SIG-M5 treated with dmso at 0.1 percent for 504 hours (cell line): ENCODE data around the gene ZNF385B.

Experiments
- DNase-seq: peaks from one replicate; lab custom pipeline; 2025; ENCODE audit not compliant: unreplicated experiment; lab: John Stamatoyannopoulos, UW

Gene ZNF385B

DNA sequence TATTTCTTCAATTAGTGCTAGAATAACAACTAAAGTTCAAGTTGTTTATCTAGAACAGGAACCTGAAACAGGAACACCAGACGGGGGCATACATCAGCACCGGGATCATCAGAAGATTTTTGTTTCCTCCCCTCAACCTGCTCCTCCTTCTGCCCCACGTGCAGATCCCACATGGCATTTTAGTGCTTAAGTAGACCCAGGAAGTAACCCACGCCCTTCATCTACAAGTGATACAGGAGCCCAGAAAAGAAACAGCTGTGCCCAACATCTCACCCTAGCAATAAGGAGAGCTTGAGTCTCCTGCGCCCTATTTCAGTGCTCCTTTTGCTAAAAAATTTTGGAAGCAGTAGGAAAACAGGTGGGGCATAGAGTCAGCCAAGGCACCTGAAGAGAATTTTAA is 5.2 kb downstream of the ZNF385B start:
- DNase-seq: no peak

DNA sequence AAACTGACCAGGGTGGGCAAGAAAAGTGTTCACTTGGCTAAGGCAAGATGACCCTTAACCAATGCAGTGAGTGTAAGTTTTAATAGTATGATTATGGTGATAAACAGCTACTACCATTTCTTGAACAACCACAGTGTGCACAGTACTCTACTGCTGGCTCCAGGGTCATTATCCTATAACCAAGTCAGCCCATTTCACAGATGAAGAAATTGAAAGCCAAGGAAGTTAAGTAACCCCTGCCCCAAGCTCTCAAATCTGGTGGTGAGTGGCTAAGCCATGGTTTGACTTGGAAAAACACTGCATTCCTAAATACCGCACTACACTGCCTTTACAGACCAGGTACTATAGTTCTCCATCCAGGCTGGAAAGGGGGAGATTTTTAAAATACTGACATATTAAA is 5.7 kb downstream of the ZNF385B start:
- DNase-seq: no peak

DNA sequence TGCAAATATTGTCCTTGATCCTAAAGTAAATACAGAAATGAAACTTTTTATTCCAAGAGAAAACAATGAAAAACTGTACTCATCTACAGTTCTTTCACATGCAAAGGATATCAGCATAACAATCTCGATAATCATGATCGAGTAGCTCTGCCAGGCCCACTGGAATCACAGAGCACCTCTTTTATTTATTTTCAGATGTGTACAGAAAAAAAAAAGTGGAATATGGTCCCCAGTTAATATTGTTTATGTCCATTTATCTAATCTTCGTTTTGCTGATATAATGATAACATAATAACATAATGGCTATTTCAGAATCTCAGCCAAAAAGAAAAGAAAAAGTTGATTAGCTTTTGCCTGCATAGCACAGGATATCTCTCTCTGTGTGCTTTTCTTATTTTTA is 6.5 kb downstream of the ZNF385B start:
- DNase-seq: no peak

DNA sequence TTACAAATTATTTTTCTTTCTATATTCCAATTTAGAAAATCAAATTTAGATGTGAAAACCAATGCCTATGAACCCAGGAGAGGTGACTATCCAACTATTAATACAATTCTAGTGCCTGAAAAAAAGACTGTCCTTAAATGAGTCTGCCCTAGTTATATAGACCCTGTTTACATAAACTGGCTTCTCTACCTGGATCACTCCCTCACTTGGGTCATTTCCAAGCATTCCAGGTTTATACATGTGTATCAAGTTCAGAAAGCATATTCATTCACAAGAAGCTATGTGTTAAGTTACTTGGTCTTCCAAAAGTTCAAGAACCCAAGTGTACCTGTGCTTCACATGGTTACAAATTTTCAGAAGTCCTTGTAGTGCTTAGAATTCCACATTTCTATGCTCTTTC is 8.3 kb downstream of the ZNF385B start:
- DNase-seq: no peak

DNA sequence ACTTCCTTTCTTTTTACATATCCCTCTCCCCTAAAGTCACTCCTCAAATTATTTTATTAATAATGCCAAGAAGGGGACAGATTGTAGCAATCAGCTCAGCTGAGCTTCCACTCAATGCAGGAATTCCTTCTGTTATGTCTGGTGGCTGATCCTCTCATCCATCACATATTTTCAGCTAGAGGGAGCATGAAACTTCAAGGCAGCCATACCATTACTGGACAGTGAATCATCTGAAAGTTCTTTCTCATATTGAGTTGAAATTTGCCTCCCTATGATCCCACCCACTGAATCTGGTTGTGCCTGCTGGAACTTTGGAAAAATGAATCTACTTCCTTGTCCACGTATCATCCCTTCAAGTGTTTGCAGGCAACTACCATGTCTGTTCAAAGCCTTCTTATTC is 11.2 kb downstream of the ZNF385B start:
- DNase-seq: no peak

DNA sequence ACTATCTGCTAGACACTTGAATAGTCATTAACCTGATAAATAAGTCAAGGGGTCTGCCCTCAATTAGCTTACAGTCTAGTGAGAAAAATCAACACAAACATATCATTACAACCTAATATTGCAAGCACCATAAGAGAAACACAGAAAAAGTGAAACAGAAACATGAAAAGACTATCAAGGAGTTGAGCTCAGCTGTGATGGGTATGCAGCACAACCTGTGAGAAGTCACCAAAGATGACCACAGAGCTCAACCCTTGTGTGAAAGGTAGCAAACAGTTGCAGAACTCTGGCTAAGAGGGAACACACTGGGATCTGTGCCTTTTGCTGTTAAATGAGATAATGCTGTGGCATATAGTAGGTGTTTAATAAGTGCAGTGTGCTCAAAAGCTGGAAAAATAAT is 11.7 kb downstream of the ZNF385B start:
- no peak for DNase-seq

DNA sequence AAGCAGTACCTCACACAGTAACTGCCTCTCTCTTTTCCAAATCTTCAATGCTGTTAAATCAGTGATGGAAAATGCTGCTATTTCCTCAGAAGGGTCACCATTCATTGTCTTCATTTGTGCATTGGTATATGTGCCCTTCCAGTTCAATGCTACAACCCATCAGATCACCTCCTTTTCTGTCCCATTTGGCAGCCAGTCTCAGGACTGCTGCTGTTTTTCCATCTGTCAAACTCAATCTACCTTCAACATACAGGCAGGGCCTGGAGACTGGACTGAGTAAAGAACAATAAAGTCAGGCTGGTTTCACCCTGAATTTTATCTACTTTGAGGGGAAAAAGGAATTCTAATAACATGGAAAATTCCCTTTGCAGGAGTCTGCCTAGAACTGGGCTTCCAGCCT is 17.9 kb downstream of the ZNF385B start:
- no peak for DNase-seq

DNA sequence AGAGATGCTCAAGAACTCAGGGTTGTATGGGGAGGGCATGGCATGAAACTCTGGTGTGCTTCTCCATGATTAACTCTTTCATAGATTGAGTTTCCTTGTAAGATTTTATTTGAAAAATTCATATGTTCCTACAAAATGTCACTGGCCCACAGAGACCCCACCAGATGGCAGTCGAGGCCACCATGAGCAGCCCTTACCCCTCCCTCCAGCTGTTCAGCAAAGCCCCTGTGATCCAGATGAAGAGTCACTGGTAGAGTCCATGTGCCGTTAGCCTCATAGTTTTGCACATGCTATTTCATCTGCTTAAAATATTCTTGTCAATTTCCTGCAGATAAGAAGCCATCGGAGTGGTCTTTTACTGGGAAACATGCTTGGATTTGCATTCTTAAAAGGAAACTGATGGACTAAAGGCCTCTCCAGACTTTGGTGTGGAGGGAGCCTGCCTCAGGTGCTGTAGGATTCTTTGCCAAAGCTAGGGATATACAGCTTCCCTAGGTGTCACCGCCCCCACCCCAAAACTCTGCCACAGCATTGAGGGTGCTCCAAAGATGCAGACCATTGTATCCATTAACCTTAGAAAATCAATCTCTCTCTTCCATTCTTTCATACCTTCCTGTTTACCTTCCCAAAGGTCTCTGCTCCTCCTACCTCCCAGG is 18.8 kb downstream of the ZNF385B start:
- no peak for DNase-seq

DNA sequence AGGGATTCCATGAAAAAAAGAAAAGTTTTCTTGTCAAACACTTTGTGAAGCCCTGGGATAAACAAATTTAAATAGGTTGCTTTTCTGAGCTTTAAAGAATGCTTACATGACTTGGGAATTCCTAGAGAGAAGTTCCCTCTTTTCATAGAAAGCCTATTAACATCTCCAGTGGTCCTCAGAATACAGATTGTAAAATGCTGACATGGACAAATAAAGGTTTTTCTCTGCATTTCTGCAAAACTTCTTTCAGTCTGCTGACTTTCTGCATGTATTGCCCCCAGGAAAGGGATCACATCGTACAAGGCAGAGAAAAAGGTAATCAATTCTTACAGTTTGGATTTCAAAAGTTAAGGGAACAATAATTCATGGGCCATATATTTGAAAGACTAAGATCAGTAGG is 20.6 kb downstream of the ZNF385B start:
- DNase-seq: no peak

DNA sequence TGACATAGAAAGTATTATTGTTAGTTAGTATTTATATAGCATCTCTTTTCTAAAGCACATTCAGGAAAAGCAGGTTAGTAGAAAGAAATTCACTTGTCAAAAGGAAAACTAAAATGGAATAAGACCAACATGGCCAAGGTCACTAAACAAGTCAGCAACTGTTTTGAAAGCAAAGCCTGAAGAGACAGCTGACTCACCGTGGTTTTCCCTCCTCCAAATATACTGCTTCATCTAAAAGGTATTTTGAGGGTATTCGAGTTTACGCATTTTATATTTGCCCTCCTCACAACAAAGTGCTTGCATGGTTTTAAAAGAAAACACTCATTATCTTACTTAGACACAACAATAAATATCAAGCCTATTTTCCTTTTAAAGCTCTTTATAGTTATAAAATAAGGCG is 24.0 kb downstream of the ZNF385B start:
- no peak for DNase-seq

DNA sequence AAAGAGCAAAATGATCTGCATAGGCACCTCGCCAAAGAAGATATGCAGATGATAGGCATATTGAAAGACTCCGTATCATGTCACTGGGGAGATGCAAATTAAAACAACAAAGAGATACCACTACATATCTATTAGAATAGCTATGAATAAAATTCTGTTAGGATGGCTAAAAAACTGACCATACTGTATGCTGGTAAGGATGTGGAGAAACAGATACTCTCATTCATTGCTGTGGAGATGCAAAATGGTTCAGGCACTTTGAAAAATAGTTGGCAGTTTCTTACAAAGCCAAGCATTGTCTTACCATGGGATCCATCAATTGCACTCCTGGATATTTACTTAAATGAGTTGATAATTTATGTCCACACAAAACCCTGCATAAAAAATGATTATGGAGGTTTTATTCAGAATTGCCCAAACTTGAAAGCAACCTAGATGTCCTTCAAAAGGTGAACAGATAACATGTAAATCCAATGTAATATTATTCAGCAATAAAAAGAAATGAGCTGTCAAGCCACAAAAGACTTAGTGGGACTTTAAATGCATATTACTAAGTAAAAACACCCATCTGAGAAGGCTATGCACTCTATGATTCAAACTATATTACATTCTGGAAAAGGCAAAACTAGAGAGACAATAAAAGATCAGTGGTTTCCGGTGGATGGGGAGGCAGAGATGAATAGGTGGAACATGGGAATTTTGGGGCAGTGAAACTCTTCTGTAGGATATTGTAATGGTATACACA is 31.2 kb downstream of the ZNF385B start:
- no peak for DNase-seq

DNA sequence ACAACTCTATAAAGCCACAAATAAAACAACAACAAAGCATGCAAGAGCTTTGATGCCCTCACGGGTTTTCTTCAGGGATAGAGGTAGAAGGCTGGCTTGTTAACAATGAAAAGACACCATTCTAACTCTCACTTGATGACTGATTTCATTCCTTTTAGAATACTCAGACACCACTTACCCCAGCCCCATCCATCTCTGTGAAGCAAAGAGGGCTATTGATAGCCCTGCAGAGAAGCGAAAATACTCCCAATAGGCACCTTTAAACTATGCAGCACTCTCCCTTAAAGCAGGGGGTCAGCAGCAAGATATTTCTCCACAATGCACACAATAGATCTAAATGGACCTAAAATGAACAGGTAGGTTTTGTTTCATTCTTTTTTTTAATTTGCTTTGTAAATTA is 35.1 kb downstream of the ZNF385B start:
- DNase-seq: no peak

DNA sequence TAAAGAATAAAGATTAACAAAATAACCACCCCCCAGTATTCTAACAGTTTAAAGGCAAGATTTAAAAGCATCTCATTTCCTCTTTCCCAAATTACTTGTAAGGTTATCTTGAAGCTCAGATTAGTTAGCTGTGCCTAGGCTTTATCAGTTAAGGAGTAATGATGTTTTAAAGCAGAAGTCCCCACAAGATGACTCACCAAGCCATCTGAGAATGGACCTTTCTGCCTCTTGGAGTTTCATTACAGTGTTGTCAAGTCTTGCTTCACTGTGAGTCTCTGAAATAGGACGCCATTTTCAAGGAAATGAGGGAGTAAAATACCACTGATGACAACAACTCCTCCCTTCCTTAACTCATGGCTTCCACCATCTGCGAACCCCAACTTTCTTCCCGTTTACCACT is 35.9 kb downstream of the ZNF385B start:
- peak; percentile 33 for DNase-seq

DNA sequence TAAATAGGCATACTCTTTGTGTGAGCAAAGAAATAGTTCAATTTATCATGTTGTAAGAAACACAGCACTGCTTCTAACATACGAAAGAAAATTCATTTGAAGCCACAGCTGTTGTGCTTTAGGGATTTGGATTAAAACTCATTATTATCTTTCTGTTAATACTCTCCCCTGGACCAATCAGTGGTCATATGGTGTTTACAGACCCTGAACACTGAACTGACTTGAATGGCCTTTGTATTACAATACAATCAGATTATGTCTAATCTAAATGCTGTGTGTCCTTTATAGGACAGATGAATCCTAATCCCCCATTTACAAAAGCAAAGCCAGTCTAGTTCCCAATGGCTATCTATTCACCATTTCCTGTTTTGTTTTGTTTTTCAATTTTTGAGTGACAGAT is 36.5 kb downstream of the ZNF385B start:
- DNase-seq: no peak

DNA sequence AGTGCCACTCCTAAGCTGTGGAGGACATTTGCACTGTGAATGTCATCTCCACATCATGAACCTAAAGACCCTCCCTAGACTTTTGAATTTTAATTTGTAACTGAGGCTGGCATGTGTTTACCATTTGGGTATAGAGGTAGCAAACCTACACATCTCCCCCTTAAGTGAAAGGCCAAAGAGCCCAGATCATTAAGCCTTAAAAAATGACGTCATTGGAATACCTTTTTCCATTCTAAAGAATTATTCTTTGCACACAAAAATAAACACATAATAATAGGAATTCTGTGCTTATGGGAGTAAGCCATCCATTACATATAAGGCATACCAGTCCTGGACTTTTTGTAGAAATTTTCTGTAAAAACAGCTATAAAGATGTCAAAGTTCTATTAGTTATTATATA is 38.9 kb downstream of the ZNF385B start:
- DNase-seq: no peak

DNA sequence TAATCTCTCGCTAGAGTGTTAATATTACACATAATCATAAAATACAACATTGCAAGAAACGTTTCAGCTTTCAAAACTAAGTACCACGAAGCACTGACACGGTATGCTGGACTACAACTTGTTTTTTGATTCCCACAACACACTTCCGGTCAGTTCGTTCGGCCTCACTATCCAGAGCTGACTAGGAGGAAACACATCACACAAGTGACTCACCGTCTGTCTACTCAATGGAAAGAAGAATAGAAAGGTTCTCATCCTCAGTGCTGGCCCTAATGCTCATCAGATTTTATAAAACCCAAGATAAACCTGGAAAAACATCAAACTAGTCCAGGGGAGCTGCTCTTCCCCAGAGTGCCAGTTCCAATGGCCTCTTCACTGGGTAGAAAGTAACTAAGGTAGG is 42.9 kb downstream of the ZNF385B start:
- DNase-seq: no peak

DNA sequence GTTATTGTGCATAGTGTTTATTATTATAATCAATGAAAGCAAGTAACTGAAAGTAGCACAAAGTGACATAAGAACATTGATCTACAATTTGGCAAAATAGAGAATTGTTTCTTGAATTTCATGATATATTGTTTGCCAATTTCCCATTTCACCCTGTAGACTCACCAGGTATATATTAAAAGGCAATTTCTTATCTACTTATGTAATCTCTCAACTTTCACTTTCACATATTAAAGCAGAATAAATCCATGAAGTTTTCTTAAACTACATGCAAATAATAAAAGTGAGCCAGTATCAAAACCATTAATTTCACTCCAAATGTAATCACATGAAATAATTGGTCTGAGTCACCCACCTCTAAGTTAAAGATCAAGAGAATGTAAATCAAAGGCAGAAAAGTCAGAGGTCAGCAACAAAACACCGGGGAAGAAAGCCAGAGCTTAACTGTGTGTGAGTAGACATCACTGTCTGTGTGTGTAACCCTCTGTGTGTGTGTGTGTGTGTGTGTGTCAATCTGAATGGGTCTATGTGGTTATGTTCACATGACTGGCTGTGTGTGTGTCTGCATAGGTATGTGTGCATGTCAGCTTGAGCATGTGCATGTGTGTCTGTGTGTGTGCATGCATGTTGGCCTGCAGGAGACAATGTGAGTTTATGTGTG is 44.1 kb downstream of the ZNF385B start:
- DNase-seq: no peak

DNA sequence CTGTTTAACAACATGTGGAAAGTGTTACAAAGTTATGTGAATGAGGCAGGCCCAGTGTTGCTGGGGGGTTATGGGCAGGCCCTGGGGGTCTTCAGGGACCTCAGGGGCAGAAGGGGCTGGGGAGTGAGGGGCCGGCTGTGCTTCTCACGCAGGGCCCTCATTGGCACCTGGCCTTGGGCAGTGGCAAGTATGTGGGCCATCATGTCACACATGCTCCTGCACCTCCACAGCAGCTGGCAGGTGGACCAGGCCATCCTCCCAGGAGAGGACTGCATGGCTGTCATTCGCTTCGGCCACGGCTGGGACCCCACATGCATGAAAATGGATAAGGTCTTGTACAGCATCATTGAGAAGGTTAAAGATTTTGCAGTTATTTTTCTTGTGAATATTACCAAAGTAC is 47.4 kb downstream of the ZNF385B start:
- DNase-seq: no peak

DNA sequence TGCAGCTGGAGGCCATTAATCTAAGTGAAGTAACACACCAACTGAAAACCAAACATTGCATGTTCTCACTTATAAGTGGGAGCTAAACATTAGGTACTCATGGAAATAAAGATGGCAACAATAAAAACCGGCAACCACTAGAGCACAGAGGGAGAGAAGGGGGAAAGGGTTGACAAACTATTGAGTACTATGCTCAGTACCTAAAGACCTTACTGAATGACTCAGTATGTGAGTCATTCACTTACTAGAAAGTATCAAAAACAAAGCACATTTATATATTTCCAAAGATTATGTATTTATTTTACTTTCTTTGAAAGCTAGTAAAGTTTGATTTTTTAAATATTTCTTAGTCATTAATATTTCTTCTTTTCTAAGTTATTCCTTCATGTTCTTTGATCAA is 48.9 kb downstream of the ZNF385B start:
- no peak for DNase-seq

DNA sequence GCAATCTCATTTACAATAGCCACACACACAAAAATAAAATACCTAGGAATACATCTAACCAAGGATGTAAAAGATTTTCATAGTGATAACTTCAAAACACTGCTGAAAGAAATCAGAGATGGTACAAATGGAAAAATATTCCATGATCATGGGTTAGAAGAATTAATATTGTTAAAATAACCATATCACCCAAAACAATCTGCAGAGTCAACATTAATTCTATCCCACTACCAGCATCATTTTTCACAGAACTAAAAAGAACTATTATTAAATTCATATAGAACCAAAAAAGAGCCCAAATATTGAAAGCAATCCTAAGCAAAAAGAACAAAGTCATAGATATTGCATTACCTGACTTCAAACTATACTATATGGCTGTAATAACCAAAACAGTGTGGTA is 50.4 kb downstream of the ZNF385B start:
- no peak for DNase-seq

DNA sequence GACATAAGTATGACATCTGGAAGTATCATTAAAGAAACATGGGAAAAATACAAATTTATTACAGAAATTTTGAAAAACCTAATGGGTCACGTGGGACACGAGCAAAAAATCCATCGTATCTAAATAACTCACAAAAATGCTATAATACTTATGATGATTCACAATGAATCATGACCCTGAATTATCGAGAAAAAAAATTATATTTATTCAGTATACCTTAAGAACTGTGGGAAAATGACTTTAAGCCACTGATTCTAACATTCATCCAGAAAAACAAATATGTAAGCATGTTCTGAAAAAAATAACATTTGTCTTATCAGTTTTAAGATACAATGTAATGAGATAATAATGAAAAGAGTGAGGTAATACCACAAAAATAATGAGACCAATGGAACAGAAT is 51.8 kb downstream of the ZNF385B start:
- no peak for DNase-seq

DNA sequence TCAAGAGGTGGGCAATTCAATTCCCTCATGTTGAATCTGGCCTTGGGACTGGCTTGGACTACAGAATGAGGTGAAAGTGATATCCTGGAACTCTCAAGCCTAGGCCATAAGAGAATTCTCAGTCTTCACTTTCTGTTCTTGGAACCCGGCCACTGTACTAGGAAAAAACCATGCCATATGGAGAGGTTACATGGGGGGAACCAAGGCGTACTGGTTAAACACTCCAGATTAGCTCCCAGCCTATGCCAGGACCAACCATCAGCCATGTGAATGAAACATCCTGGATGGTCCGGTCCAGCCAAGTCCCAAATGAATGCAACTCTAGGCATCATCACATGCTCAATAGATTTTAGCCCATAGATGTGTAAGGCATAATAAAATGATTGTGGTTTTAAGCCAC is 56.4 kb downstream of the ZNF385B start:
- no peak for DNase-seq

DNA sequence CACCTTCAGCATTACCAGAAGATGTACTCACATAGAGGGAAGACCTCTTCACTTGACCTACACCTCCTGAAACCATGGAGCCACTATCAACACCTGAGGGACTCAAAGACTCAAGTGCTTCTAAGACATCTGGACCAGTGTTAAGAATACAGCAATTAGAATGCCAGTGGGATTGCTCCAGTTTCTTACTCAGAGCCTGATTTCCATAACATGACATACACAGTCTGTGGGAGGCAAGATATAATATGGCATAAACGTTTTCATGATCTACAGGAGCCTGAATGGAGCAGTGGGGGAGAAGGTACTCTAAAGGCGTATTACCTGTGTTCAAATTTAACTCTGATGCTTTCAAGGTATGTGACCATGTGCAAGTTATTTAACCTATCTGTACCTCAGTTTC is 57.2 kb downstream of the ZNF385B start:
- no peak for DNase-seq
